MM.1S (cell line): ENCODE results near the gene ZIC4.

Experiments
- DNase-seq: peaks from one replicate; pipeline ENCODE4 v3.0.0-alpha.2; 2015
- H2AFZ ChIP-seq: fragments of 300-600 bp; sonication (generic); 2 replicates; pipeline ENCODE4 v1.6.0; 2016; ENCODE audit warnings: antibody characterized with exemption, low read length
- H3F3A ChIP-seq: fragments of 300-600 bp; sonication (generic); 2 replicates; pipeline ENCODE4 v1.6.1; 2016; ENCODE audit warnings: mild to moderate bottlenecking, antibody characterized with exemption, low read length, moderate library complexity, mixed read lengths; ENCODE audit not compliant: insufficient read depth
- H3K27ac ChIP-seq: fragments of 300-600 bp; sonication (generic); 2 replicates; pipeline ENCODE4 v1.5.1; 2016; ENCODE audit warnings: mild to moderate bottlenecking, low read length
- H3K27me3 ChIP-seq: fragments of 300-600 bp; sonication (generic); replicated peaks from 2 replicates; pipeline ENCODE4 v1.6.0; 2016; ENCODE audit warnings: low read length; ENCODE audit not compliant: insufficient read depth
- H3K36me3 ChIP-seq: fragments of 300-600 bp; sonication (generic); replicated peaks from 2 replicates; pipeline ENCODE4 v1.6.1; 2016; ENCODE audit warnings: mild to moderate bottlenecking, low read length, mixed read lengths; ENCODE audit not compliant: insufficient read depth
- H3K4me1 ChIP-seq: fragments of 300-600 bp; sonication (generic); 2 replicates; pipeline ENCODE4 v1.6.1; 2016; ENCODE audit warnings: low read length, mixed read lengths
- H3K4me2 ChIP-seq: fragments of 300-600 bp; sonication (generic); 2 replicates; pipeline ENCODE4 v1.6.0; 2016; ENCODE audit warnings: low read depth, low read length
- H3K4me3 ChIP-seq: fragments of 300-600 bp; sonication (generic); 2 replicates; pipeline ENCODE4 v1.5.1; 2016; ENCODE audit warnings: low read length, mixed read lengths
- H3K79me2 ChIP-seq: fragments of 300-600 bp; sonication (generic); 2 replicates; pipeline ENCODE4 v1.6.1; 2016; ENCODE audit warnings: mixed run types, low read length, mixed read lengths
- H3K9ac ChIP-seq: fragments of 300-600 bp; sonication (generic); 2 replicates; pipeline ENCODE4 v1.6.1; 2016; ENCODE audit warnings: low read length, mixed read lengths
- H3K9me2 ChIP-seq: fragments of 300-600 bp; sonication (generic); replicated peaks from 2 replicates; pipeline ENCODE4 v1.6.1; 2016; ENCODE audit warnings: mild to moderate bottlenecking, low read length, mixed read lengths; ENCODE audit not compliant: insufficient read depth
- H3K9me3 ChIP-seq: fragments of 300-600 bp; sonication (generic); replicated peaks from 2 replicates; pipeline ENCODE4 v1.6.1; 2016; ENCODE audit warnings: mild to moderate bottlenecking, low read length, mixed read lengths; ENCODE audit not compliant: insufficient read depth
- H4K20me1 ChIP-seq: fragments of 300-600 bp; sonication (generic); 2 replicates; pipeline ENCODE4 v1.6.1; 2016; ENCODE audit warnings: mild to moderate bottlenecking, low read length, moderate library complexity, mixed read lengths; ENCODE audit not compliant: insufficient read depth
- EZH2 ChIP-seq: fragments of 300-600 bp; sonication (generic); optimal IDR thresholded peaks from 2 replicates; pipeline ENCODE3; 2017; ENCODE audit warnings: low read depth, mild to moderate bottlenecking, antibody characterized with exemption, low read length, mixed read lengths
- EZH2phosphoT487 ChIP-seq: fragments of 300-600 bp; sonication (generic); IDR thresholded peaks from 2 replicates; pipeline ENCODE4 v1.6.1; 2018; ENCODE audit warnings: antibody characterized with exemption, low read length
- TF ChIP-seq, protein P1 (sequence below): fragments of 300-600 bp; sonication (generic); IDR thresholded peaks from 2 replicates; pipeline ENCODE4 v1.5.1; 2016; ENCODE audit warnings: antibody characterized with exemption, low read length, mixed read lengths

ZIC4 gene

DNA sequence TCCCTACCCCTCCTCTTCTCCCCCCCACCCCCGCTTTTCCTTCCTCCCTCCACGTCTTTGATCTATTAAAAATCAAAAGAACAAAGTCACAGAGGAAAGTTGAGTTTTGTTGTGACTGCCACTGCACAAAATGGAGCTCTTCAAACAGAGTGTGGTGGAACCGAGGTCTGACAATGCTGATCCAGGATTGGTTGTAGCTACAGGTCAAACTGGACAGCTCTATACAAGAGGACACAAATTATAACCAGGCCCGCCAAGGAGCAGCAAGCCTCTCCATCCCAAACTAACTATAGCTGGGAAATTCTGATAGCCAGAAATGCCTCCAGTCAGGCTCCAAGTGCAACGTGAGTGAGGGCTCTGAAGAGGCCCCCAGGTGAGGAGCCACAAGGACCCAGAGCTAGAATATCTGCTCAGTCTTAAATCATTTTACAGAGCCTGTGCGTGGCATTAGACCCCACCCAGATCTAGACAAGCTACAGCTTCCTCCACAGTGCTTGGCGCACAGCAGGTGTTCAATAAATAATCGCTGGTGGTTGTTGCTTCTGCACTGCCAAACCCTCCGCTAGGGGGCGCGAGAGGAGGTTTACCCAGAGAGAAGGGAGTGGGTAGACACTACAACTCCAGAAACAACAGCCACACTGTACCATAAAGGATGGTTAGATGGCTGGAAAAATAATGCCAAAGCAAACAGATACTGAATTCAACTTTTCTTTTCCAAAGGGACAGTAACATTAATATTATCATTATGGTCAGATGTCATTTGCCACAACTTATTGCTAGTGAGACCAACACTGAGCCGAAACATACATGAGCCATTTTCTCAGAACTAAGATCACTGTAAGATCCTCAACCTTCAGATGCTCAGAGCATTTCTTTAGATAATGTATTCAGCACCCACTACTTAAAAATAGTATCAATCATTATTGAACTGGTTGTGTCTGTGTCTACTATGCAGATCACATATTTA lies 44.6 kb downstream of the ZIC4 start:
- DNase-seq, result peak; percentile 30
- H3K27ac ChIP-seq, result no peak overlapping the region
- H3K4me3 ChIP-seq, result no peak overlapping the region
- no peak overlapping the region for H2AFZ ChIP-seq
- H3K4me1 ChIP-seq, result no peaks in the 10 kb centered on the region
- no peaks in the 10 kb centered on the region for H3F3A ChIP-seq
- no peaks in the 10 kb centered on the region for H3K79me2 ChIP-seq
- H3K9ac ChIP-seq, result no peak overlapping the region; the same call in 1 of the 2 replicates
- peak overlapping the region; percentile 19; the same call in 1 of the 2 replicates for H3K4me2 ChIP-seq
- H3K27me3 ChIP-seq, result no peaks in the 10 kb centered on the region
- no peaks in the 10 kb centered on the region; the same call in 1 of the 2 replicates for H3K9me2 ChIP-seq
- H3K36me3 ChIP-seq, result no peaks in the 10 kb centered on the region
- H4K20me1 ChIP-seq, result no peaks in the 10 kb centered on the region
- TF ChIP-seq EZH2 (no peak), EZH2phosphoT487 (no peak)
- TF ChIP-seq, protein P1, sequence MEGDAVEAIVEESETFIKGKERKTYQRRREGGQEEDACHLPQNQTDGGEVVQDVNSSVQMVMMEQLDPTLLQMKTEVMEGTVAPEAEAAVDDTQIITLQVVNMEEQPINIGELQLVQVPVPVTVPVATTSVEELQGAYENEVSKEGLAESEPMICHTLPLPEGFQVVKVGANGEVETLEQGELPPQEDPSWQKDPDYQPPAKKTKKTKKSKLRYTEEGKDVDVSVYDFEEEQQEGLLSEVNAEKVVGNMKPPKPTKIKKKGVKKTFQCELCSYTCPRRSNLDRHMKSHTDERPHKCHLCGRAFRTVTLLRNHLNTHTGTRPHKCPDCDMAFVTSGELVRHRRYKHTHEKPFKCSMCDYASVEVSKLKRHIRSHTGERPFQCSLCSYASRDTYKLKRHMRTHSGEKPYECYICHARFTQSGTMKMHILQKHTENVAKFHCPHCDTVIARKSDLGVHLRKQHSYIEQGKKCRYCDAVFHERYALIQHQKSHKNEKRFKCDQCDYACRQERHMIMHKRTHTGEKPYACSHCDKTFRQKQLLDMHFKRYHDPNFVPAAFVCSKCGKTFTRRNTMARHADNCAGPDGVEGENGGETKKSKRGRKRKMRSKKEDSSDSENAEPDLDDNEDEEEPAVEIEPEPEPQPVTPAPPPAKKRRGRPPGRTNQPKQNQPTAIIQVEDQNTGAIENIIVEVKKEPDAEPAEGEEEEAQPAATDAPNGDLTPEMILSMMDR, result peak; percentile 59
- no peaks in the 10 kb centered on the region for H3K9me3 ChIP-seq

DNA sequence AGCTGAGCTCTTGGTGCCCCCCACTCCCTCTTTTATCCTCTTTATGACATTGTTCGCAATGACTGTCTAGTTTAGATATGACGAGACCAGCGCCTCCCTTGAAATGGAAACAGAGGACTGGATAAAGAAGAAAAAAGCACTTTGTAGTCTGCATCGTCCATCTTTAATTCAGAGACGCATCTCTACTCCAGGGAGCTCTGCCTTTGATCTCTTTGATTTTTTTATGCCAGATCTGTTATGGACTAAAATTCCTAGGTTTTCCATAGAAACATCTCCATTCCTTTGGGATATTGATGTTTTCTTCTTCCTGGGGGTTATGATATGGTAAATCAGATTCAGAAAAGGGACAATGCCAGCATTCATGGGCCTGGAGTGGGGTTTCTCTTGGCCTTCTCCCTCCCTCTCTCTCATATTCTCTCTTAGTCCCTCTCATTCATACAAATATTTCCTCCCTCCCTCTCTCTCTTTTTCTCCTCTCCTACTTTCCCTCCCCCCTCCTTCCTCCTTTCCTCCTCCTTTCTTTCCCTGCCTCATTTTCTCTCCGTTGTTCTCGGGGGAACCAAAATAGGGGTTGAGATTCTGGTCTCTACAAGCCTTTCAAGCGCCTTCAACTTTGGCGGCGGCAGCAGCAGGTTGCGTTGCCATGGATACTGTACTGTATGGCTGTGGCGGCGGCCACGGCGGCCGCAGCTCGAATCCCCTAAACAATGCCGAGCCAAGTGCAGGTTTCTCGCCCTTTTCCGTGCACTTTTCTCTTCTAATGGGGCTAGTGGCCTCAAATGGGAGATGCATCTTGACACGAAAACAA lies 45.5 kb downstream of the ZIC4 start:
- Histone ChIP-seq H3K4me2 (peak overlapping the region; percentile 19; the same call in 1 of the 2 replicates), H3K4me3 (no peak overlapping the region), H3K9me3 (no peaks in the 10 kb centered on the region), H2AFZ (no peak overlapping the region), H3K36me3 (no peaks in the 10 kb centered on the region), H3K27ac (no peak overlapping the region), H3K9me2 (no peaks in the 10 kb centered on the region; the same call in 1 of the 2 replicates), H3K9ac (no peak overlapping the region; the same call in 1 of the 2 replicates), H3K27me3 (no peaks in the 10 kb centered on the region), H3K4me1 (no peaks in the 10 kb centered on the region), H3F3A (no peaks in the 10 kb centered on the region), H4K20me1 (no peaks in the 10 kb centered on the region), H3K79me2 (no peaks in the 10 kb centered on the region)
- DNase-seq, result peak; percentile 30
- TF ChIP-seq, protein P1, result no peak
- no peak for TF ChIP-seq EZH2phosphoT487
- no peak for TF ChIP-seq EZH2

DNA sequence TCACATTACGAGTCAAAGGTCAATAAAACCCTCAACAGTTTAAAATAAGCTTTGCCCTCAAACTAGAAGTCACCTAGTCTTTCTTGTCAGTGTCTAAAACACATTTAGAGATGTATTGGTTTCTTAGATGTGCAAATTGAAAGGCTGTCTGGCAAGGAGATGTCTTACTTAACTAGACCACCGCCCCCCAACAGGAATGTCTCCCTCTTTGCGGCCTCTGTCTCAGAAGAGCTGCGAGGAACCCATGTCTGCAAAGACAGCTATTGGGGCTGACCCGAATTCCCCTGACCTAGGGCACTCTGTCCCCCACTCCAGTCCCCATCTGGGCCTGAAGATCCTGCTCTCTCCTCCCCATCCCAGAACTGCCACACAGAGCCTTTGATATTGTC lies 46.3 kb downstream of the ZIC4 start:
- Histone ChIP-seq H2AFZ (no peak overlapping the region), H3K27me3 (no peaks in the 10 kb centered on the region)

More for the DNA sequence above, 46.3 kb downstream of the ZIC4 start:
- H3F3A ChIP-seq, result no peaks in the 10 kb centered on the region
- no peak overlapping the region for H3K9ac ChIP-seq
- H3K79me2 ChIP-seq, result no peaks in the 10 kb centered on the region
- no peak overlapping the region for H3K27ac ChIP-seq
- TF ChIP-seq EZH2phosphoT487 (no peak), EZH2 (no peak)
- TF ChIP-seq, protein P1, result no peak
- H3K4me3 ChIP-seq, result no peak overlapping the region
- H3K36me3 ChIP-seq, result no peaks in the 10 kb centered on the region
- H4K20me1 ChIP-seq, result no peaks in the 10 kb centered on the region
- no peaks in the 10 kb centered on the region for H3K4me1 ChIP-seq
- no peak for DNase-seq
- H3K9me3 ChIP-seq, result no peaks in the 10 kb centered on the region
- no peaks in the 10 kb centered on the region; the same call in 1 of the 2 replicates for H3K9me2 ChIP-seq
- no peak overlapping the region for H3K4me2 ChIP-seq
